ENCODE results near the gene TEX35.

Gene TEX35

DNA sequence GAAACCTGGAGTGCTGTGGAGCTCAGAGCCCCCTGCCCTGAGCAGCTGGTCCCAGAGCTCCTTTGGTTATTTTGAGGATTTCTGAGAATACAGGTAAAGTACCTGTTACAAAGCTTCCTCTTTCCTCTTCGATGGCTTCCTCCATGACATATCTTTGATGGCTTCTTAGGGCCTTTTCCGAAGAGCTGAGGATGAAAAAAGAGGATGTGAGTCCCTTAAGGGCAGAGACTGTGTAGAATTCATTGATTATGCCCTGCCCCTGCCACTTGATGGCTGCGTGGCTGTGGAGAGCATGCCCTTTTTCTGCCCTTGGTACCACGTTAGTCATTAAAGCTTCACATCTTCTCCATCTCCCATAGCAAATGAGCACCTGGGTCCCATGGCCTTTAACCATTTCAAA, 14.2 kb downstream of the TEX35 start:
- no peak for DNase-seq

DNA sequence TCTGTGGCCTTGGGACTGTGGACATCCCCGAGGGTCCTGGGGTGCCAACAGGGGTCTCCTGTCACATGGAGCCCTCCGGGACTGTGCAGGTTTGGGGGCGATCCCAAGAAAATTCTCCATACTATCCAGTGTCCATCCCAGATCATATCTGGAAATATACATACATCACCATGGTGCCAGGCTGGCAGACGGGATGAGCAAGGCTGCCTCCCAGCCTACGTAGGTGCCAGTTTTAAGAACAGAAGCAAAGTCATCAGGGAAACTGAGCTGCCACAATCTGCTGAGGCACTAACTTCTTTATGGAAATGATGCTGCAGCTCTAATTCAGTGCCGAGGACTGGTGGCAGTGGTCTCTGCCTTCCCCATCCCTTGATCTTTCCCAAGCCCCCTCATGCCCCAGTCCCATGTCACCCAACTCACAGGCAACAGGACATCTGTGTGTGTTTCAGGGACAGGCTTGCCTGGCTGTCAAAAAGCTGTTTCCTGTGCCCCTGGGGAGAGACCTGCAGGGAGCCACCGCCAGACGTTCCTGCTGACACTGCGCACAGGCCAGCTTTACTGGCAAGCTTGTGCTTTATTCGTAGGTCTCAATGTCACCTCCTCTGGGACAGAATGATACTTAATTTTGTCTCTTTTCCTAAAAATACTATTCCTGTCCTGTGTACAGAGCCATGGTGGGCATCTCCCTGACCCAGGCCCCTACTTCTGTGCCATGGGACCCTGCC, 15.5 kb downstream of the TEX35 start:
- DNase-seq: no peak

DNA sequence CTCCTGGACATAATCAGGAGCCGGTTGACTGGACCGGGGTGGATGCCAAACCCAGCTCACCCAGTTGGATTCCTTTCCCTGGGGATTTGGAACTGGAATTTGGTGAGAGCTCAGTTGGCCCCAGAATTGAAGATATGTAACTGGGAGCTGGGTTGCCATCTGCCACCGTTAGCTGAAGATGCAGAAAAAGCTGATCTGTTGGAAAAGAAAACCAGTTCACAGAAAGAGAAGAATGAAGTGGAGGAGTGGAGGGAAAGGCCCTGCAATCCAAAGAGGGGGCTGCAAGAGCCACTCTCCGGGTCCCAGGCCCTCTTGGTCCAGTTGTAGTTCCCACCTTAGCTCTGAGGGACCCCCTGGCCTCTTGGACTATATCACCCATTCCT, 16.0 kb downstream of the TEX35 start:
- DNase-seq: no peak

DNA sequence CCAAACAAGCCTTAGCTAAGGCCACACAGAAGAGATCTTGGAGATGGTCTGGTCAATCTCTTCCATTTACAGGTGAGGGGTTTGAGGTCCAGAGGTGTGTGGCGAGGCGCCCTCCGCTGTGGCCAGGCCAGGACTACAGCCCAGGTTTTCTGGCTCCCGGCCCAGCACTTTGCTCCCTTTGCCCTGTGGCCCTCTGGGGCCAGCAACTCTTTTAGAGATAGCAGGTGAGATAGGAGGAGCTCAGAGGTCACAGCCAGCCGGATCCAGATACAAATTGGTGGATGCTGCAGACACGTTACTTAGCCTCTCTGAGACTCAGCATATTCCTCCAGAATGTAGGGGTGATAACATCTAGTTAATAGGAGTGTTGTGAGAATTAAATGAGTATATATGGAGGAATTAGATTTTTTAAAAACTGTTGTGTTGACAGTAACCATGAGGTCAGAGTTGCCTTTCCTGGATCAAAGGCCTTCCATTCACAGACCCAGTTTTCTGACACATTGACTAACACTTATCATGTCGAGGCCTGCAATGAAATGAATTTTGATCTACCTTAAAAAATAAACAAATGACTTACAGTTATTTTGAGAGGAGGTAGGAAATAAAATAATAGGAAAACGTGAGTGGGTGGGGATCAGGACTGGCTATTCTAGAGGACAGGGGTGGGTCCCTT, 16.6 kb downstream of the TEX35 start:
- no peak for DNase-seq

DNA sequence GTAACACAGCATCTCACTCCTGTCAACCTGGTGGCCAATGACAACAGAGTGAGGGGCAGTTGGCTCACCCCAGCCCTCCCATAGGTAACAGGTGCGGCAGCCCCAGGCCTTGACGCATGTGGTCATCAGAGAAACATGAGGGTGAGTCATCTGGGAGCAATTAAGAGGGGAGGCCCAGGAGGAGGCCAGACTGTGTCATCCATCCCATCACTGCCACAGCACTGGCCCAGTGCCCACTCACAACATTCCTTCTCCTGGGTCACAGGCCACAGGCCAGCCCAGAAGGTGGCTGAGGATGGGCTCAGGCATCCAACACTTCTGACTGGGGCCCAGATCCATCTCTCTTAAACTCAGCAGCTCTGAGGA, 17.1 kb downstream of the TEX35 start:
- no peak for DNase-seq

DNA sequence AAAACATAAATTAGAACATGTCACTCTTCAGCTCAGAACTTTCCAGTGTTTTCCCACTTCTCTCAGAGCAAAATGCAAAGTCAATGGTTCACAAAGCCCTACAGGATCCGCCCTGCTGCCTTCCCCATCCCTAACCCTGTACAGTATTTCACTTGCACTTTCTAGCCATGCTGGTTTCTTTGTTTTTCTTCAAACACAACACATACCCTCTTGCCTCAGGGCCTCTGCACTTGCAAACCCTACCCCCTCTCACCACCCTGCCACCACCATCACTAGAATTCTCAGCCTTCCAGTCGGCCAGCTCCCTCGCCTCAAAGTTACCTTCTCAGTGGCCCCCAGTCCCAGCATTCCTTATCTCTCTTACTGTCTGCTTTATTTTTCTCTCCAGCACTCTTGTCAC, 17.6 kb downstream of the TEX35 start:
- no peak for DNase-seq

DNA sequence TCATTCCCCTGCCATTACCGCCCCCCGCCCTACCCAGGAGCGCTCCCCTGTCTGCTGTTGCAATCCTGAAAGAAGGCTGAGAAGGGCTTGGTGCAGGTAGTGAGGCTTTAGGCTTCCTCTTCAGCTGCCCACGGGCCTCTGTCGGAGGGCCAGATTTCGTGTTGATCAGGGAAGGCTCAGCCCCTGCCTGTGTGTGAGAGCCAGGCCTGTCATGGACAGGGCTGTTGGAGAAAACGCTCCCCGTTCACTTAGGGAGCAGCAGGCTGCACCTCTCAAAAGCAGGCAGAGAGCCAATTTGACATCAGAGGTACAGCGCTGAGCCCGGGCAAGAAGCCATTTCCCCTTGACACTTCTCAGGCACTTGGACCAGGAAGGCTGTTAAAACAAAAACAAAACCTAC, 19.0 kb downstream of the TEX35 start:
- DNase-seq: no peak

DNA sequence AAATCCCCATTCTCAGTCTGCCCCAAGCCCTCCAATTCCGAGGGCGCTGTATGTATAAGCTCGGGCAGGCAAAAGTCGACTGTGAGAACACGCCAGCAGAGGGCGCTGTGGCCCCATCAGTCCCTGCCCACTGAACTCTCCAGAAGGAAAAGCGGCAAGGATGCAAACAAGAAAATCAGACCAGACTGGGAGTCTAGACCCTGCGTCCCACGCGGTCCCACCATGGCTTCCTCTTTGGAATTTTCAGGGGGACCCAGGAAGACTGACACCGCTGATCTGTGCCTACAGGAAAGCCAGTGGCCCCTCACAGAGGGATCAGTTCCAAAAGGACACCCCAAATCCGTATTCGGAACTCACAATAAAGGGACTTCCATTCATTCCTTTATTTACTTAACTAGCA, 19.5 kb downstream of the TEX35 start:
- DNase-seq: peak; percentile 21

DNA sequence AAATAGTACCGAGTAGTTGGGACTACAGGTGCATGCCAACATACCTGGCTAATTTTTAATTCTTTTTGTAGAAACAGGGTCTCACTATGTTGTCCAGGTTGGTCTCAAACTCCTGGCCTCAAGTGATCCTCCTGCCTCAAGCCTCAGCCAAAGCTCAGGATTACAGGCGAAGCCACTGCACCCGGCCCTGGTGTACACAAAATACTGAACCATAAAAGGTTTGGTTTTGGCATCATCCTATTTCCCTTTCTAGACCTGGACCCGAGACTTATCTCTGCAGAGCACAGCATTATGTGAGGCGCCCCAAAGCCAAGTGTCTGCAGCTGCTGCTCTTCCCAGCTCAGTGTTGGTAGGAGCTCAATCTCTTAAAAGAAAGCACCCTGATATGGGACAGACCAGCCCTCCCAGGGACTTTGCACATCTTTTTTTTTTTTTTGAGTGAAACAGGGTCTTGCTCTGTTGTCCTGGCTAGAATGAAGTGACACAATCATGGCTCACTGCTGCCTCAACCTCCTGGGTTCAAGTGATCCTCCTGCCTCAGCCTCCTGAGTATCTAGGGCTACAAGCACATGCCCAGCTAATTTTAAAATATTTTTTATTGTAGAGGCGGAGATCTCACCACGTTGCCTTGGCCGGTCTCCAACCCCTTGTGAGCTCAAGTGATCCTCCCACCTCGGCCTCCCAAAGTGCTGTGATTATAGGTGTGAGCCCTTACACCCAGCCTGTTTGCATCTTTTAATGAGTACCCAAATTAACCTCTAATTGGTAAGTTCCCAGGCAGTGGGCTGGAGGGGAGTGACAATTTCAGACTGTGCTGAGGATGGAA, 20.4 kb downstream of the TEX35 start:
- no peak for DNase-seq

DNA sequence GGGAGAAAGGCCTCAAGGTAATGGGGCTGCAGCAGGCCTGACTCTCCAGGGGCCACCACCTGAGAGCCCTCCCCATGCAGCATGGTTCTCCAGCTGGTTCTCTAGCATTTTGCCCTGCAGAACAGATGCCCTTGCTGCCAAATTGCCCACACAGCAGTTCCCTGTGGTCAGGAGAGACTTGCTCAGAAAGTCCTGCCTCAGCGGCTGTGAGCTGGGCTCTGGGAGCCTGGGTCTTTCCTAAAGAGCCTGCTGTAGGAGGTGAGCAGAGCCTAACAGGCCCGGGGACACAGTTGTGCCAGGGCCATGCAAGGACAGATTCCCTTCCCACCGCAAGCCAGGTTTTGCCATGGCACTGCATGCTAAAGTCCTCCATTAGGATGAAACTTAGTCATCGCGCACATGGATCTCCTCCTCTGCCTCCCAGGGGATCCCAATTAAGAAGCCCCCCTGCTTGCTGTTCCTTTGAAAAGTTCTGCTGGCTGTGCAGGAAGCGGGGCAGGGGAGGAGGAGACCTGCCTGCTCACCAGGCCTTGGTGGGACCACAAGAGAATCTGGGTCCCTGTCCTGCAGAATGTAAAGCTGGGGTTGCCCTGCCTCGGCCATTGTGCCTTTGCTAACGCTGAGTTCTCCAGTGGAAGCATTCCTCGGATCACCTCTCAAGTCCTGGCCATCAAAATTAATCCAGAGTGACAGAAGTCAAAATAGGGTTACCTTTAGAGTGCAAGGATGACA, 21.4 kb downstream of the TEX35 start:
- no peak for DNase-seq

DNA sequence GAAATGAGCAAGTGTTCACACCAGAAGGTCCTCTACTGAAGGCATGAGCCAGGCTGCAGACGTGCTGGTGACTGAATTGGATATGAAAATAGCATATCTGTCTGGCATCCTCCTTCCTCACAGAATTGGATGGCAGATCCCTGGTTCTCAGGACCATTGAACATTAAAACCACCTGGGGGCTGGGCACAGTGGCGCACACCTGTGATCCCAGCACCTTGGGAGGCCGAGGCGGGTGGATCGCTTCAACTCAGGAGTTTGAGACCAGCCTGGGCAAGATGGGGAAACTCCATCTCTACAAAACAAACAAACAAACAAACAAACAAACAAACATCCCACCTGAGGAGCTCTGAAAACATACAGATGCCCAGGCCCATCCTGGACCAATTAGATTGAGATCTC, 23.4 kb downstream of the TEX35 start:
- DNase-seq: no peak

DNA sequence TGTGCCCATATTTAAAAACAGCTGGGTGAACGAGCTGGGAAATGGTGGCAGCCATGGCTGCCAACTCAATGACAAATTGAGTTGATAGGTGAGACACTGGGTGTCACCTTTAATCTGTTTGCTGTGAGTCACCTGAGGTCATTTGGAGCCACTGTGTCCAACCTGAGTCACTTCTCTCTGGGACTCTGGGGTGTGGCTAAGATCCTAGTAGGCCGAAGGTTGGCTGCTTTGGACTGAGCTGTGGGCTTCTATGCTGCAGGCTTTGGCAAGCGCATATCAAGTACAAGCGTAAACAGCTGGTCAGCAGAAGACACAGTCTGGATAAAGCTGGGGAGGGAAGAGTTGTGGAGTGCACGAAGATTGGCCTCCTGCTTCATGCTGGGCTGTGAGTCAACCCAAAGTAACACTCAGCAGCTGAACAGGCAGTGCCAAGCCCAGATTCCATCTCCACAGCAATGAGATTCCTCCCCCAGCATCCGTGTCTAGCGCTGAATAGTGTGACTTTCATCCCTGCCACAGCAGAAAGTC, 24.0 kb downstream of the TEX35 start:
- no peak for DNase-seq

DNA sequence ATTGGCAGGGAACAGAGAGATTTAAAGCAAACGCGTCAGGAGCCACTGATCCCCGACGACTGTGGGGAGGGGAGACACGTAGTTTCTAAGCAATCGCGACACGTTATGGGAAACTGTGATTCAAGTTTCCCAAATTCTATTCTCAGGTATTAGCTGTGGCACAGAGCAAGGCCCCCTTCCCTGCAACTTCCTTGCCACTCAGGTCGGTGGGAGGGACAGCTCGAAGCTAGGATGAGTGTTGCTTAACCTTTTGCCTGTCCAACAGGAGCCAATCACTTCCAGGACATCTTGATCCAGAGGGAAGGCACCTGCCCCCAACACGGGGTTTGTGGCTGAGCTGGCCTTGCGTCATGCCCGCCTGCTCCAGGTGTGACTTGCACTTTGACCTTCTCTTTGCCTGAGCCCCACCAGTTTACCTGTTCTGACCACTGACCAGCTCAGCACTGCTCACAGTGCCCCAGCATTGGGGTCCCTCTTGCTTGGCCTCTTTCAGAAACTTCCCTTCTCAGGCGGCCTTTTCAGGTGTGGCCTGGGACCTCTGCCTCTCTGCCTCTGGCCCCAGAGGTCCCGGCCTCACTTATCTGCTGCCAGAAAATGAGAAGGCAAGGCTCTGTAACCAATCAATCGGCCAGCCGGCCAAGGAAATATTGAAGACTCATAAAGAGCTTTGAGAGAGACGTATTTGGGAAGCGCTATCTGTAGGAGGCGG, 24.6 kb downstream of the TEX35 start:
- DNase-seq: no peak

DNA sequence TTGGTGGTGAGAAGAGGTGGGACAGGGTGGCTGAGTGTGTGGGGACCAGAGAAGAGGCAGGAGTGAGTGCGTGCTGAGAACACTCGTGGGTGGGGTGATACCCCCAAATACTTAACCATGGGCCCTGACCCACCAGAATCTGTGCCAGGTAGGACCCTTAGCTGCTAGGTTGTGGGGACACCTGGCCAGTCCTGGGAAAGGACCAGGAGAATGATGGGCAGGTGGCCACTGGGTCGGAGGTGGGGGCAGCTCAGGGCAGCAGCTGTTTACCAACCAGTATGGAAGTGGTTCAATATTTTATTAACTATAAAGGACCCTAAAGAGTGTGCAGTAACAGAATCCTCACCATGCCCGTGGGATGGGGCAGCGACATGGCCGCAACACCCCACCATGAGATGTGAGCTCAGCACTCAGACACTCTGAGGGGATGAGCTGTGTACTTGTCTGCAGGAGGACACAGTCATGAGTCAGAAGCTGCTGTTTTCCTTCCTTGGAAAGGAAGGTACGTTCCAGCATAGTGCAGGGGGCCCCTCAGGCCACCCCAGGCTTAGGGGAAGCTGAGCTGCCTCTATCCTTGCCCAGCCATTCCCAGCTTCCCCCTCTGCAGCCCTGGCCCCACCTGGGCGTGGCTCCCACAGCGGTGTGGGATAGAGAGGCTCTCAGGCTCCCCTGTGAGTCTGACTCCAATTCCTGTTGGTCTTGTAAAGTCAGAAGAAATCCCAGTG, 25.4 kb downstream of the TEX35 start:
- no peak for DNase-seq

DNA sequence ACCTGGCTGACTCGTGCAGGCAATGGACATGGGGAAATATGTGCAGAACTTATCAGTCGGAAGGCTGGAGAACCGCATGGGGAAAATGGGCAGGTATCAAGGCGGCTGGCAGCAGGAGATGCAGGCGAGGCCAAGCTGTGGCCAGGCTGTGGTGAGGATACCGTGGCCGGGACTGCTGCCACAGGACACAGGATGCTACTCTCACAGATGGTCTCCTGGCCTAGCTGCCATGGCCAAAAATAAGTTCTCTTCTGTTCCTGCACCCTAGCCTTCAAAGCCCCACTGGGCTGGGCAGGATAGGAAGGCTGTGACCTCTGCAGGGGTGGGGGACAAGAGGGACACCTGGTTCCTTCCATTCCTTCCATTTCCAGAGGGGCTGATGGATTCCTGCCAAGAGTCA, 26.4 kb downstream of the TEX35 start:
- DNase-seq: no peak

DNA sequence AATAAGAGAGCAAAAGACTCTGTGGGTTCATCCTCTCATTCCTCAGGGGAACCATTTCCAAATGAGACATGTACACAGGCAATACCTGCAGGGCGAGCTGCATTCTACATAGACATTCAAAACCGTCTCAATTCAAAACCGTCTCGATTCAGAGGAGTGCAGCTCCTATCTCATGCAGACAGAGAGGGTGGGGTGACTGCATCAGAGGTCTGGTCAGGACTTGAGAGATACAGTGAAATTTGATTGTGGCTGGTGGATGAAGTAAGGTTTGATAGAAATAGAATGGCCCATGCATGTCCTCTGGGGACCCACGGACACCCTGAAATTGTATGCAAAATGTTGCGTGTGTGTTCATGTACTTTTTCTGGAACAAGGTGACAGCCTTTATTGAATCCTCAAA, 27.3 kb downstream of the TEX35 start:
- no peak for DNase-seq

DNA sequence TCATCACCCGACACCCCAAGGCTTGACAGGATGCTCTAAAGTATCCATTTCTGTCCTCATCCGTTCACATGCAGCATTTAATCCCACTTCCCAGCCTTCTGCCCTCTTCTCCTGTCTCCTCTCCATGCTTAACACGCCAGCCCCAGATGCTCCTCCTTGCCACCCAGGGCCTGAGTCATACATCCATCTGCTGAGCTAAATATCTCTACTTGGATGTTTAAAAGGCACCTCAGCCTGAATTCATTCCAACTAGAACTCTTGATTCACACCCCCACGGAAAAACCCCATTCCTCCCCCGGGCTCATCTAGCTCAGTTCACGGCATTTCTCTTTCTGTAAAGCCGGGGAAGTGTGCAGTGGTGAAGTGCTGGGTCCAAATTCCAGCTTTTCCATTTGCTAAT, 27.7 kb downstream of the TEX35 start:
- no peak for DNase-seq

DNA sequence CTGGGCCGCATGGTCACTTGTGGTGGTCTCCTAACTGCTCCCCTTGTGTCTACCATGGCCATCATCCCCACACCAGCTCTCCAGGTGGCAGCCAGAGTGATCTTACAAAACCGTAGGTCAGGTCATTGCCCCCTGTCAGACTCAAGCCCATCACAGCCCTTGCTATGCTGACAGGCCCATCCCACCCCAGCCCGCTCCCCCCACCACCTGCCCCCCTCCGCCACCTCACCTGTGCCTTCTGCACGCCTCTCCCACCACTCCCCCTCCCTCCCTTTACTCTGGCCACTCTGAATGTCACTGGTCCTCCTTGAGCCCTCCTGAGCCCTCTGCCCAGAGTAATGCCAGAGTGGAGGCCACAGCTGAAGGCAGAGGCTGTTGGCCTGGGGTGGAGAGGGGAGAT, 28.5 kb downstream of the TEX35 start:
- DNase-seq: no peak

DNA sequence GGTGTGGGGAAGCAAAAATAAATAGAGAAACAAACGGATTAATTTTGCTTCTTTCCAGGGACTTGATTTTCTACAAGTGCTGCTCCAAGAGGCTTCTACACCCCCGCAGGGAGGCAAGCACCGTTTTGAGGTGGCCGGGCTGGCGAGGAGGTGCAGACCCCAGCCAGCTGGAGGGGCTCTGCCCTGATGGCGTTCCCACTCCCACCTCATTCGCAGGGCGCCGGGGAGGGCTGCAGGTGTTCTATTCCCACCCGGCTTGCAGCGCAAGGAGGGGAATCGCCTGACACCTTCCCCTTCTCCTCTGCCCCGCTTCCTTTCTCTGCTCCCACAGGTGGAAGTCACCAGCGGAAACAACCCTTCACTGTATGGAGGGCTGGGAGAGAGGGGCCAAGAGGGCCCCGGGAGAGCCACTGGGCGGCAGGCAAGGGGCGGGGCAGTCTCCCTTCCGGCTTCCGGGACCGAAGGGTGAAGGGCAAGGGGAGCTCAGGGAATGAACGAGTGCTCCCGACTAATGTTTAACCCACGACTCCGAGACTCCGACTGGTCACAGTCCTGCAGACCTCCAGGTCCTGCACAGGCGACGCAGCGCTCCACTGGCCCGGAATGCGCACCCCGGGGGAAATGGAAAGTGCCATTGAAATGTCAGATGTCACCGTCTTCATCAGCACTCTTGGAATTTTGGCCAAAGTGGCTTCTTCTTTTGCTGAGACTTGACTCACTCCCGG, 29.1 kb downstream of the TEX35 start:
- DNase-seq: peak; percentile 52

DNA sequence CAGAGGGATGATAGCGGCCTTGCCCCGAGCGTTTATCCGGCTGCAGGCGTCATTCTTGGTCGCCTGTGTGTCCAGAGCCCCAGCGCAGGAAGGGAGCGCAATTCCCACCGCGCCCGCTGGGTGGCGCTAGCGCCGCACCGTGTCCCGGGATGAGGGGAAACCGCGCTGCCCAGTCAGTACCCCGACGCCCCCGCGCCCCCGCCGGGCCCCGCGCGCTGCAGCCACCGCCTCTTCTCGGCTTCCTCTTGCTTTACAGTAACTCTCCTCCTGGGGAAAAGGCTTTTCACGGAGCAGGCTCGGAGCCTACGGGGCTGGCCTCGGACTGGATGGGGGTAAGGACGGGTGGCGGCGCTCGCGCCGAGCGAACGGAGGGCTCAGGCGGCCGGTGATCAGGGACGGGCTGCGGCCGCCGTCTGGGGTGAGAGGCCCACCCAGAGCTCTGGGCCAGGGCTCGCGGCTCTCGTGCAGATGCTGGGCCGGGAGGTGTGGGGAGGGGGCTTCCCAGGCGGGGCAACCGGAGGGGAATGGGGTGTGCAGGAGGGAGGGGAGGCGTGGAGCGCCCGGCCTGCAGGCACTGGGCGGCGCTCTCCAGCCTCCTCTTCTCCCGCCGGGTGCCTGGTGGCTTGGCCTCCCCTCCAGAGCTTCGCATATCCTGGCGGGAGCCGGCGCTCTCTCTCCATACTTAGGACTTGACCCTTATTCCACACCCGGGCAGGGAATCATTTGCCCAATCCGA, 29.8 kb downstream of the TEX35 start:
- DNase-seq: peak; percentile 58

DNA sequence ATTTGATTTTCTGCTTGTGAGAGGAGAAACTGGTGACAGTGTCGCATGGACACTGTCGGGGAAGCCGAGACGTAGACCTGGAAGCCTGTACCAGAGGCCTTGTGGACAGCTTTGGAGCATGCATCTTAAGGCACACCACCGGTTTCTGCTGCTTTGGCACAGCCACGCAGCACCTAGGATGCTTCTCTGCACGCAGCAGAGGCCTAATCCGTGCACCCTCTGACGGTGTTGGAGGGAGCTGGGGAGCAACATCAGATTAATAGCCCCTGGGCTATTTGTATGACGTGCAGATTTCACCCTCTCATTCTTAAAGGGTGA, 30.3 kb downstream of the TEX35 start:
- DNase-seq: peak; percentile 42

Data from NCI-H510A (cell line).